ENCODE data around the gene SLC13A4. TPM values are rescaled to one million over a fixed set of nuclear protein-coding genes. Genes with fewer than 3 reads are reported as not detected.
A peak's percentile ranks its signal among the peaks of the same experiment; 100 is the strongest.

Gene SLC13A4
- total RNA-seq, 4 donors from 2014 or later, result not detected

DNA sequence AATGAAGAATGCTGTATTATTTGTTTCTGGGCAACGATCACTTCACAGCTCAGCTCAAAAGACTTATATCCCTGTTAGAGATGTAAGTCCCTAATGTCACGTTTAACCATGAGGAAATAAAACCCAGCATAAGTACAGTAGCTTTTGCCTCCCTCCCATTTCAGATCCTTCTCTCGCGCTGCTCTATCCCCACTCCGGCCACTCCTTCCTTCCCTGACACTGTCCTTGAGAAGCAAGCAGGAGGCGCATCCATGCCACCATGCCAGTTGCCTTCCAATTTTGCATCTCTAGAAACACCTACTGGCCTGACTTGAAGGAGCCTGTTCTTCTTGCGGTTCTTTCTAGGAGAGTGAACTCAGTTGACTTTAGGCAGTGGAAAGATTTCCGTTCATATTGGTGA lies 19.4 kb upstream of the SLC13A4 start:
- in situ Hi-C loops (cut with MboI; ENCODE audit: low sequenced_read_pairs in 4 of 4), result no loop called here
- peaks cover 8 to 9% of the 10 kb centered on the region in 2 donors for H3K4me1 ChIP-seq
- no peak for TF ChIP-seq CTCF (IDR thresholded peaks at IDR 0.05 in 4 of 5, conservative IDR thresholded peaks at IDR 0.05 in 1 of 5)
- no peak for TF ChIP-seq POLR2A (IDR thresholded peaks at IDR 0.05)
- DNase-seq, result no peak
- no peaks in the 10 kb centered on the region for H3K9me3 ChIP-seq
- no peaks in the 10 kb centered on the region for H3K27me3 ChIP-seq
- no peak overlapping the region for H3K4me3 ChIP-seq
- ATAC-seq, result no peak
- no peak overlapping the region for H3K27ac ChIP-seq
- intact Hi-C loops (cut with DNase I; ENCODE audit: low total_unique reads), result no loop called here
- no peaks in the 10 kb centered on the region for H3K36me3 ChIP-seq

DNA sequence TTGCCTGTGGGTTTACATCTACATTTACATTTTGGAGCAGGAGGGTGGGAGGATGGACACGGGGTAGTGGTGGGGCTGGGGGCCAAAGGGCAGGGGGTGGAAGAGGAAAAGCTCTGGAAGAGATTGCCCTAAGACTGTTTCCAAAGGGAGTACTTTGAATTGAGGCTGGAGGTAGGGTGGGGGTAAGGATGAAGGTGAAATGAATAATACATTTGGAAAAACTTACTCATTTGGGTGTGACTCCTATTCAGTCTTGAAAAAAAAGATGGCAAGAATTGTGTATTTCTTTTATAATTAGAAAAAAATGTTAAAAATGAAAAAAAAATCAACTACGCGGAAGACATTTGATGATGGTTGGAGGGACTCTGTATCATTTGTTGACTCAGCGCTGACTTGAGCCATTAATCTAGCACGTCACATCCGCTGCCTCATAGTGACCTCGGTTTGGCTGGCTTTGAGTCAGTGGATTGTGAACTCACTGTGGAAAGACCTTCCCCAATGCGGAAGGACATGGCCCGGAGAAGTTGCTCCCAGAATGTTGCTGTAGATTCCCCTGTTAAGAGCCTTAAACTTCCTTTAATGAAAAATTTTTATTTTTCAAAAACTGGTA lies 17.8 kb upstream of the SLC13A4 start:
- H3K9me3 ChIP-seq, result no peaks in the 10 kb centered on the region
- H3K4me3 ChIP-seq, result no peak overlapping the region
- peak overlapping the region in 3 of 4 donors; percentile 19 to 50 (median 34) for H3K27ac ChIP-seq
- no peaks in the 10 kb centered on the region for H3K36me3 ChIP-seq
- ATAC-seq, result peak in 1 of 2 donors; percentile 80
- intact Hi-C loops (cut with DNase I; ENCODE audit: low total_unique reads), result no loop called here
- in situ Hi-C loops (cut with MboI; ENCODE audit: low sequenced_read_pairs in 4 of 4), result no loop called here
- H3K4me1 ChIP-seq, result peaks cover 8 to 9% of the 10 kb centered on the region in 2 donors
- no peaks in the 10 kb centered on the region for H3K27me3 ChIP-seq
- peak; percentile 34 to 65 for DNase-seq
- TF ChIP-seq CTCF (IDR thresholded peaks at IDR 0.05 in 4 of 5, conservative IDR thresholded peaks at IDR 0.05 in 1 of 5) (no peak), POLR2A (IDR thresholded peaks at IDR 0.05) (no peak)

GRCh38 chr7:135744938-135745702 lies 17.1 kb upstream of the SLC13A4 start:
- DNase-seq (no peak), ATAC-seq (no peak)
- Histone ChIP-seq H3K9me3 (no peaks in the 10 kb centered on the region), H3K27me3 (no peaks in the 10 kb centered on the region), H3K4me3 (no peak overlapping the region), H3K27ac (peak overlapping the region in 3 of 4 donors; percentile 14 to 50 (median 34)), H3K4me1 (peaks cover 8 to 9% of the 10 kb centered on the region in 2 donors), H3K36me3 (no peaks in the 10 kb centered on the region)
- intact Hi-C loops (cut with DNase I; ENCODE audit: low total_unique reads), result no loop called here
- TF ChIP-seq CTCF (IDR thresholded peaks at IDR 0.05 in 4 of 5, conservative IDR thresholded peaks at IDR 0.05 in 1 of 5), result no peak
- TF ChIP-seq POLR2A (IDR thresholded peaks at IDR 0.05), result no peak
- in situ Hi-C loops (cut with MboI; ENCODE audit: low sequenced_read_pairs in 4 of 4), result no loop called here

DNA sequence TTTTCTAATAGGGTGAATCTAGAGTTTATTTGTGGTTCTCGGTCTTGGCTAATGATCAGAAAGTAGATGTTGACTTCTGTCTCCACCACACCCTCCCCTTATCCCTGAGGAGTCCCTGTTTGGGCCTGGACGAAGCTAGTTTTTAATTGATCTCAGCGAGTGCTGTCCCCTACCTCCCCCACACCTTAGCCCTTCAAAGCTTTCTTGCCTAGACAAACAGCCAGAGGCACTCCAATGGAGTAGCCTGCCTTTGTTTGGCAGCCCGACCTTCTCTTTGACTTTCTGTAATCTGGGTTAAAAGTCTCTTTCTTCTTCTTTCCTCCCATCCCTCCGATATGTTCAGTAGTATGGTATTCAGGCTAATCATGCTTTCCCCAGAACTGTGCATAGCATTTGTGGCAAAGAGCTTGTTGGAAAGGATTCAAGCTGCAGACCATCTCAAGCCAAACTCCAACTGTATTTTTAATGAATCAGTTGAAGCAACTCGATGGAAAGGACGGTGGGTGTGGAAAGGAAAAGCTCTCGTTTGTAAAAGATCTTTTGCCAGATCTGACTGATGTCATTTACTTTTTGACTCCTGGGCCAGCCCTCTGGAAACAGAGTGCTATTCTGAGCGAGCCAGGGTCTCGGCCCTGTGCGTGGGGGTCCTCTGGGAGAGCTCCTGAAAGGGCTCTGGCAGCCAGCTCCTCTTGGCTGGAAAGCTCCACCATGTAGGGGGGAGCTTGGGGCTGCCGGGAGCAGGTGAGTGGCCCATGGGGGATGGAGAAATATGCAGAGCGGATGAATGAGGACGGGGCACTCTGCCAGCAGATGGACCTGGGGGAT lies 16.1 kb upstream of the SLC13A4 start:
- Histone ChIP-seq H3K9me3 (no peaks in the 10 kb centered on the region), H3K4me1 (peaks cover 3% of the 10 kb centered on the region in 2 donors), H3K27me3 (no peaks in the 10 kb centered on the region), H3K27ac (peak overlapping the region in 2 of 4 donors; percentile 16 to 25), H3K4me3 (no peak overlapping the region), H3K36me3 (no peaks in the 10 kb centered on the region)
- DNase-seq (no peak), ATAC-seq (no peak)
- intact Hi-C loops (cut with DNase I; ENCODE audit: low total_unique reads) (no loop called here), in situ Hi-C loops (cut with MboI; ENCODE audit: low sequenced_read_pairs in 4 of 4) (no loop called here)
- TF ChIP-seq POLR2A (IDR thresholded peaks at IDR 0.05) (no peak), CTCF (IDR thresholded peaks at IDR 0.05 in 4 of 5, conservative IDR thresholded peaks at IDR 0.05 in 1 of 5) (no peak)

Data from gastrocnemius medialis (tissue), 4 donors.